Activated naive CD4-positive, alpha-beta T cell treated with anti-CD3 and anti-CD28 coated beads, Interleukin-2, amount 50 U/mL, for 24 hours (primary cell): ENCODE data around the gene TEX53.

Experiments
- H3K27ac Mint-ChIP-seq: one replicate; pipeline ENCODE4 v1.8.0; 2021; ENCODE audit warnings: mild to moderate bottlenecking, mixed read lengths
- H3K27me3 Mint-ChIP-seq: one replicate; pipeline ENCODE4 v1.8.0; 2021; ENCODE audit warnings: mixed read lengths
- H3K36me3 Mint-ChIP-seq: one replicate; pipeline ENCODE4 v1.8.0; 2021; ENCODE audit warnings: mixed read lengths
- H3K4me1 Mint-ChIP-seq: one replicate; pipeline ENCODE4 v1.8.0; 2021; ENCODE audit warnings: mixed read lengths
- H3K4me3 Mint-ChIP-seq: one replicate; pipeline ENCODE4 v1.8.0; 2021; ENCODE audit warnings: mild to moderate bottlenecking, mixed read lengths
- H3K9me3 Mint-ChIP-seq: one replicate; pipeline ENCODE4 v1.8.0; 2021; ENCODE audit warnings: mixed read lengths

TEX53 gene

DNA sequence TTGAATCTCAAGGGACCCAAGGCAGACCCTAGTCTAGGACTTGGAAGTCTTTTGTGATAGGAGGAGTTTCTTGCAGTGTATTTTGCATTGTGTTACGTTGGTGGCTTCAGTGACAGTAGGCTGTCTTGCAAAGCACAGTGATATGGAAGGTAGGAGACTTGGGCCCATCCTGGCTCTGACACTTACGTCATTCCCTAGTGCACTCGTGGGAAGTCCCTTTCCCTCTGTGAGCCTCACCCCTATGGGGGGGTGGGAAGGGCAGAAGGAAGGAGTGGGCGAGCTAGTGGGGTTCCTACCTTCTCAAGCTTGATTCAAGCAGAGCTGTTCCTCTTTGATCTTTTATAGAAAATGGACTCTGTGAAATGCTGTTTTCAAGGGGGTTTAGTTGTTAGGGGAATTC, 9.2 kb upstream of the TEX53 start:
- Mint-ChIP-seq H3K9me3 (no peaks in the 10 kb centered on the region), H3K36me3 (peaks cover 4% of the 10 kb centered on the region), H3K4me1 (peaks cover 14% of the 10 kb centered on the region), H3K27me3 (no peaks in the 10 kb centered on the region), H3K4me3 (no peak overlapping the region), H3K27ac (no peak overlapping the region)

DNA sequence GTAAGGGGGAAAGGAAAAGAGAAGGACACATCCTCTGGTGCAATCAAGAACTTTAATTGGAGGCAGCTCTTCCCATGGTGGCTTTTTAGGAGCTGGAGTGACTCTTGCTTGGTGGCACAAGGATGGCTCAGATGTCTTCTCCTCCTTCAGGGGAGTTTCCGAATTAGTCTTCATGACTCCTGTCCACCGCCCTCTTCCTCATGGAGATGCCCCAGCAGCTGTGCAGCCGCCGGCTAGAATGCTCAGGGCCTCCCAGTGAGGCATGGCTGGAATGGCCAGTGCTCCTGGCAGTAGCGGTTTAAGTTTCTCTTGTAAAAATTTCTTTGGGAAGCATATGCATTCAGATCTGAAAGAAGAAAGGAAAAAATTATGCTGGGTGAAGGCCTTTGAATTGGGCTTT, 8.8 kb upstream of the TEX53 start:
- Mint-ChIP-seq H3K27ac (no peak overlapping the region), H3K4me1 (peaks cover 14% of the 10 kb centered on the region), H3K4me3 (no peak overlapping the region), H3K9me3 (no peaks in the 10 kb centered on the region), H3K36me3 (peaks cover 4% of the 10 kb centered on the region), H3K27me3 (no peaks in the 10 kb centered on the region)

DNA sequence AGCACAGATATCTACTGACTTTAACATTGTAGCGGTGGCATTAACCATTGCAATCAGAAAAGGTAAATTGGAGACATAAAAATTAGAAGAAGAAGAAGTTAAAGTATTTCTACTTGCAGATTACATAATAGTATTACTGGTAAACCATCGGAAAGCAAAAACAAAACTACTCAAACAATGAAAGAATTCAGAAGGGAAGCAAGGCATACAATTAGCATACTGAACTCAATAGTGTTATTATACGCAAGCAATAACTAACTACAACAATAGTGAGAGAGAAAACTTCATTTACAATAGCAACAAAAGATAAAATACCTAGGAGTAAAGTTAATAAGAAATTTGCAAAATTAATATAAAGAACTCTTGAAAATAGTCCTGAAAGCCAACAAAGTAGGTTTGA, 6.6 kb upstream of the TEX53 start:
- Mint-ChIP-seq H3K27ac (peak overlapping the region; percentile 14), H3K36me3 (peaks cover 2% of the 10 kb centered on the region), H3K9me3 (no peaks in the 10 kb centered on the region), H3K4me3 (no peak overlapping the region), H3K4me1 (peaks cover 14% of the 10 kb centered on the region), H3K27me3 (no peaks in the 10 kb centered on the region)

DNA sequence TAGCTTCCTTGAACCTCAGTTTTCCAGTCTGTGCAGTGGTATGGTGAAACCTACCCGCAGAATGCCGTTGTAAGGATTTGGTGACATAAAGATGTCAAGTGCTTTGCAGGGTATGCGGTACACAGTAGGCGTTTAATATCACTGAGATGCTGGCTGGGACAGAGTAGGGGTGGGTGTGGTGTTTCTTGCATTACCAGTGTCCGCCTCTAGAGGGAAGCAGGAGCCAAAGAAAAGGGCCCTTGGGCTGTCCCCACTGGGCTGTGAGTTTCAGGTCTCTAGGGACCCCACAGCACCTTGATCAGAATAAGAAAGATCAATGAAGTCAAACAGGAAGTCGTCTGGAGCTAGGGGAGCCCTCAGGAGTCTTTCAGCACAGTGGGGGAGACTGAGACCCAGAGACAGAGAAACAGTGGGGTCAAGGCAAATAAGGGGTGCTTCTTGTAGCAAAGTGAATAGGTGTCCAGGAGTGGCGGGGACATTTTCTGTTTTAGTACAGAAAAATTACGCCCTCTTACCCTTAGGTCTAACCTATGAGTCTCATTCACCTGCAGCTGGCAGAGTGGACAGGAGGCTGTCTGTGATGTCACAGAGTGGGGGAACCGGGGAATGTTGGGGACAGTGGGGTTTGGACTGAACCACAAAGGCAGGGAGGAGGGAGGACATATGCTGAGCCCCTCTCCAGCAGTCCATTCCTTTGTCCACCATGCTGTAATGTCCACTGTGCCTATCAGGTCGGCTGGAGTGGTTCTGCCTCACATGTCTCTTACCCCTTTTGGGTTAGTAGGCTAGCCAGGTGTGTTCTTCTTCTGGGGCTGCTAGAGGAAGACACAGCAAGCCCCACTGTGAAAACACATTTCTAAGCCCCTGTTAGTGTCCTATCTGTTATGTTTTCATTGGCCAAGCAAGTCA, 4.7 kb upstream of the TEX53 start:
- Mint-ChIP-seq H3K9me3 (no peaks in the 10 kb centered on the region), H3K36me3 (peaks cover 2% of the 10 kb centered on the region), H3K27ac (no peak overlapping the region), H3K4me1 (peaks cover 14% of the 10 kb centered on the region), H3K4me3 (no peak overlapping the region), H3K27me3 (no peaks in the 10 kb centered on the region)

DNA sequence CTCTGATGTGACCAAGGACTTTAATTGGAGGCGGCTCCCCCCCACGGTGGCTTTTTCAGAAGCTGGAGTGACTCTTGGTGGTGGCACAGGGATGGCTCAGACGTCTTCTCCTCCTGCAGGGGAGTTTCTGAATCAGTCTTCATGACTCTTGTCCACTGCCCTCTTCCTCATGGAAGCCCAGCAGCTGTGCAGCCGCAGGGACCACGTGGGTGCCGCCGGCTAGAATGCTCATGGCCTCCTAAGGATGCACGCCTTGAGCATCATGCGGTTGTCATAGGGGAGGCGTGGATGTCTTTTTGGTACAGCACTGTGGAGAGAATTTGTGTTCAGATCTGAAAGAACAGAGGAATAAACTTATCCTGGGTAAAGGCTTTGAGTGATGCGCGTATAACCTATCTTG, 1.3 kb downstream of the TEX53 start:
- H3K36me3 Mint-ChIP-seq = peaks cover 4% of the 10 kb centered on the region
- no peaks in the 10 kb centered on the region for H3K27me3 Mint-ChIP-seq
- no peaks in the 10 kb centered on the region for H3K9me3 Mint-ChIP-seq
- peaks cover 21% of the 10 kb centered on the region for H3K4me1 Mint-ChIP-seq
- H3K4me3 Mint-ChIP-seq = no peak overlapping the region
- no peak overlapping the region for H3K27ac Mint-ChIP-seq

DNA sequence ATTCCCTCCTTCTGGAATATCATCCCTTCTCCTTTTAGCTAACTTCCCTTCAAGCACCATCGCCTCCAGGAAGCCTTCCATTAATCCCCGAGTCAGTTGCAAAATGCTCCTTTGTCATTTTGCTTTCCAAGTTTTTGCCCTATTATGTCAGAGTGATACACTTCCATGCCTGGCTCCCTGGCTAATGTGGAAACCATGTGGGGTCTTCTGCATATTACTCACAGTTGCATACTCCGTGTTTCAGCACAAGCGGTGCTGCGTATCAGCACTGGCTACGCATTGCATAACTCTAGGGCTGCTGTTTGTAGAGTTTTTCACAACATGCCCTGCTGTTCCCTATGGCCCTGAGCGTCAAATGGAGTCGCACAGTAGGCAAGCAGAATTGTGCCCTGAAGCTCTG, 1.9 kb downstream of the TEX53 start:
- Mint-ChIP-seq H3K4me1 (peaks cover 25% of the 10 kb centered on the region), H3K36me3 (peaks cover 4% of the 10 kb centered on the region), H3K4me3 (no peak overlapping the region), H3K27me3 (no peaks in the 10 kb centered on the region), H3K27ac (no peak overlapping the region), H3K9me3 (no peaks in the 10 kb centered on the region)

DNA sequence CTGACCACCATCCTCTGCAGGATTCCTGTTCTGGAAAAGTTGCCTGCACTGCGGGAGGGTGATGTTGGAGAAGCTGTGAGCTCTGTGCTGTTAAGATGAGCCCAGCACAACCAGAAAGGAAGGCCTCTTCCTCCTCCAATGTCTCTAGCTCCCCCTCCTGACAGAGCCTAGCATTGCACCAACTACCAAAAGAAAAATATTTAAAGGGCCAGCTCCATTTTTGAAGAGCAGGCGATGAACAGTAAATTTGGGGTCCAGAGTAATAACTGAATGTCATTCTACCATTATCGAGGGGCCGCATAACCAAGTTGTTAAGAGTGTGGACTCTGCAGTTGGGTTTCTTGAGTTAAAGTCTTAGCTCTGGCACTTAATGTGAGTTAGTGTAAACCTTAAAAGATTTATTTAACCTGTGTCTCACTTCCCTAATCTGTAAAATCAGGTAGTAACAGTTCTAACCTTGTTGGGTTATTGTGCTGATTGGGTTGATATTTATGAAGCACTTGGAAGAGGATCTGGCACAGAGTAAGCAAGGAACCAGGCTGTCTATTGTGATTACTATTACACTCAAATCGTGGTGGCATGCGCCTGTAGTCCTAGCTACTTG, 3.9 kb downstream of the TEX53 start:
- Mint-ChIP-seq H3K9me3 (no peaks in the 10 kb centered on the region), H3K4me3 (no peak overlapping the region), H3K36me3 (peaks cover 6% of the 10 kb centered on the region), H3K4me1 (peaks cover 34% of the 10 kb centered on the region), H3K27me3 (no peaks in the 10 kb centered on the region), H3K27ac (no peak overlapping the region)

DNA sequence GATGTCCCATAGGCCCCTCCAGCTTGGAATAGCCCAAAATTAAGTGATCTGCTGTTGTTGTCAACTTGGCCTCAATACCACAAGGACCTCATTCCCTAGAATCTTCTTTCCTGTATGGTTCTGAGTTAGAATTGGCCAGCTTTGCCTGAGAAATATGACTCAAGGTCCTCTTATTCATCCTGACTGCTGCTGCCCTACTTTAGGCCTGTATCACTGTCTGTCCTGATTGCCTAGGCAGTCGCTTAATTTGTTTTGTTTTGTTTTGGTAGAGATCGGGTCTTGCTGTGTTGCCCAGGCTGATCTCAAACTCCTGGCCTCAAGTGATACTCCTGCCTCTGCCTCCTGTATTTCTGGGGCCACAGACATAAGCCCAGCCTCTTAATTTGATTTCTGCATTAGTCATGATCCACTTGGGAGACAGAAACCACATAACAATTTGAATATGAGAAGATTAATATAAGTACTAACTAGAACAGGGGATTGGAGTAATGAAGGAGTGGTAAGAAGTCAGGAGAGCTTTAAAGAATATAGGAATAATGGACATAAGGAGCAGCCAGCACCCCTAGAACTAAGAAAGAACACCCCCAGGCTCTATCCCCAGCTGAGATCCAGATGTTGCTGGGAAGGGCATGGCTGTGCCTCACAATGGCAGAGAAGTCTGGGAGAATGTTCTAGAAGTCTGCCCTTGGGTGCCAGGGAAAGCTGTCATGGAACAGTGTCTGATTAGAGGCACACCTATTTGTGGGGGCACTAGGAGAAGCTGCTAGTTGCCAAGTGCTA, 4.6 kb downstream of the TEX53 start:
- no peak overlapping the region for H3K4me3 Mint-ChIP-seq
- no peaks in the 10 kb centered on the region for H3K9me3 Mint-ChIP-seq
- peaks cover 8% of the 10 kb centered on the region for H3K36me3 Mint-ChIP-seq
- peak overlapping the region; percentile 2 for H3K27ac Mint-ChIP-seq
- peaks cover 34% of the 10 kb centered on the region for H3K4me1 Mint-ChIP-seq
- no peaks in the 10 kb centered on the region for H3K27me3 Mint-ChIP-seq

DNA sequence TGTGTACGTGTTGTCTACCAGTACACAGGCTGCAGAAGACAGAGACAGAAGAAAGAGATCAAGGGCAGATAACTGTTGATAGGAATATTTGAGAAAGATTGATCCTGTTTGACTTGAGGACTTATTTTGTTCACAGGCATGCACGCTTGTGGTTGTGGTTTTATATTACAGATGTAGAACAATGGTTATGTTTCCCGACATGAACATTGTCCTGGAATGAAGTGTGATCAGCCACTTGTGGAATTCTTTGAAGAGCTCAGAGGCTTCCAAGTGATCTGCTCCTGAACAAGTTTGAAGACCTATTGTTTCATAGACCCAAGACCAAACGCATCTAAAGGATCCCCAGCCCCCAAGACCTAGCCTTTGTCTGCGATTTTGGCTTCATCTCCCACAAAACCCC, 13.7 kb downstream of the TEX53 start:
- peaks cover 6% of the 10 kb centered on the region for H3K4me1 Mint-ChIP-seq
- H3K9me3 Mint-ChIP-seq = no peaks in the 10 kb centered on the region
- H3K27ac Mint-ChIP-seq = no peak overlapping the region
- H3K36me3 Mint-ChIP-seq = peaks cover 36% of the 10 kb centered on the region
- H3K4me3 Mint-ChIP-seq = no peak overlapping the region
- H3K27me3 Mint-ChIP-seq = no peaks in the 10 kb centered on the region

DNA sequence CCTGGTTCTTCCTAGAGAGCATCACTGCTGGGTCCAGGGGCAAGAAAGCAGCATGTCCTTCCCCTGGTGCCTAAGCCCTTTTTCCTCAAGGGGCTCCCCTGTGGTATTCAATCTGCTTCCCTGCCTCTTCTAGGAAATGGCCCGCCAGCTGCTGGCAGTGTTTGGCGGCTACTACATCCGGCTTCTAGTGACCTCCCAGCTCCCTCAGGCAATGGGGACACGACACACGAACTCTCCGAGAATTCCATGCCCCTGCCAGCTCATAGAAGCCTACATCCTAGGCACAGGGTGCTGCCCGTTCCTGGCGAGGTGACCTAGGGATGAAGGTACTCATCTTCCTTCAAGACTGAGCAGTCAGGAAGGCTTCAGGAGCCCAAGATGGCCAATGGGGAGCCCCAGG, 14.6 kb downstream of the TEX53 start:
- H3K4me1 Mint-ChIP-seq = peaks cover 6% of the 10 kb centered on the region
- peaks cover 34% of the 10 kb centered on the region for H3K36me3 Mint-ChIP-seq
- H3K9me3 Mint-ChIP-seq = no peaks in the 10 kb centered on the region
- no peak overlapping the region for H3K27ac Mint-ChIP-seq
- no peaks in the 10 kb centered on the region for H3K27me3 Mint-ChIP-seq
- H3K4me3 Mint-ChIP-seq = no peak overlapping the region

DNA sequence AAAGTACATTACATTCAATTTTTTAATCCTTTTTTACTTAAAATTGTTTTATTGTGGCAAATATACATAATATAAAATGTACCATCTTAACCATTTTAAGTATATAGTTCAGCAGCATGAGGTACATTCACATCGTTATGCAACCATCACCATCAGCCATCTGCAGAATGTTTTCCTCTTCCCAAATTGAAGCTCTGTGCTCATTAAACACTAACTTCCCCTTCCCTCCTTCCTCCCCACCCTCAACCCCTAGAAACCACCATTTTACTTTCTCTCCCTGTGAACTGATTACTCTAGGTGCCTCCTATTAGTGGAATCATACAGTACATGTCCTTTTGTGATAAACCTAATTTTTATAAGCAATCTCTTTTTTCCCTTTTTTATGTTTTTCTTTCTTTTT, 15.6 kb downstream of the TEX53 start:
- peaks cover 29% of the 10 kb centered on the region for H3K36me3 Mint-ChIP-seq

DNA sequence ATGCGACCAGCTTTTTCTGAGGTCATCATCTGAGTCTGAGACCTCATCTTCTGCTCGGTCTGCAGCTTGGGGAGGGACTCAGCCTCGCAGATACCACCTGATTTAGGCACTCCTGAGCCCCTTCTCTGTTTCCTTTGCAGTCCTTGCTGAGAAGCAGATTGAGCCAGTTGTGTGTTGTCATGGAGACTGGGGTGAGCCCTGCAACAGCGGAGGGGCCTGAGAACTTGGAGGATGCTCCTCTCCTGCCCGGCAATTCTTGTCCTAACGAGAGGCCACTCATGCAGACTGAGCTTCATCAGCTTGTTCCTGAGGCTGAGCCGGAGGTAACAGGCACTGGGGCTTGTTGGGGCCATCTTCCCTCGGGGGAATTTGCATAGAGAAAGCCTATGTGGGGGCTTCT, 19.2 kb downstream of the TEX53 start:
- Mint-ChIP-seq H3K4me3 (no peak overlapping the region), H3K4me1 (peaks cover 6% of the 10 kb centered on the region), H3K27me3 (no peaks in the 10 kb centered on the region), H3K9me3 (no peaks in the 10 kb centered on the region), H3K36me3 (peaks cover 15% of the 10 kb centered on the region), H3K27ac (no peak overlapping the region)

More for the DNA sequence above, 15.6 kb downstream of the TEX53 start:
- H3K4me1 Mint-ChIP-seq = peaks cover 6% of the 10 kb centered on the region
- no peaks in the 10 kb centered on the region for H3K9me3 Mint-ChIP-seq
- H3K4me3 Mint-ChIP-seq = peak overlapping the region; percentile 36
- no peaks in the 10 kb centered on the region for H3K27me3 Mint-ChIP-seq
- peak overlapping the region; percentile 87 for H3K27ac Mint-ChIP-seq

DNA sequence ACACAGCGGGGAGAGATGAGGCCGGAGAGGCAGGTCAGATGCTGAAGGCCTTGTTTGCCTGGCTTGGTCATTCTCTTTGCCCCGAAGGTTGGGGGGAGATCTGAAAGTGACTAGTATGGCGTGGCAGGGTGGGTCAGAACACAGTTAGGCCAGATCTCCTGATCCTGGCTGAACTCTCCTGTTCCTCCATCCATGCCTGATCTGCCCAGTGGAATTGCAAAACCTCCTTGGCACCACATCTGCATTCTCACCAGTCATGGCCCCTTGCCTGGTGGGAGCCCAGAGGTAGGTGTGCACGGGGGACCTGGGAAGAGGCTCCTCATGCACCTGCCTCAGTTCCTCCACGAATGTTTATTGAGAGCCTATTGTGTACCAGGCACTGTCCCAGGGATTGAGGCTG, 23.2 kb downstream of the TEX53 start:
- no peak overlapping the region for H3K27ac Mint-ChIP-seq
- no peaks in the 10 kb centered on the region for H3K27me3 Mint-ChIP-seq
- H3K4me3 Mint-ChIP-seq = no peak overlapping the region
- no peaks in the 10 kb centered on the region for H3K9me3 Mint-ChIP-seq
- H3K36me3 Mint-ChIP-seq = peaks cover 11% of the 10 kb centered on the region
- H3K4me1 Mint-ChIP-seq = no peaks in the 10 kb centered on the region

DNA sequence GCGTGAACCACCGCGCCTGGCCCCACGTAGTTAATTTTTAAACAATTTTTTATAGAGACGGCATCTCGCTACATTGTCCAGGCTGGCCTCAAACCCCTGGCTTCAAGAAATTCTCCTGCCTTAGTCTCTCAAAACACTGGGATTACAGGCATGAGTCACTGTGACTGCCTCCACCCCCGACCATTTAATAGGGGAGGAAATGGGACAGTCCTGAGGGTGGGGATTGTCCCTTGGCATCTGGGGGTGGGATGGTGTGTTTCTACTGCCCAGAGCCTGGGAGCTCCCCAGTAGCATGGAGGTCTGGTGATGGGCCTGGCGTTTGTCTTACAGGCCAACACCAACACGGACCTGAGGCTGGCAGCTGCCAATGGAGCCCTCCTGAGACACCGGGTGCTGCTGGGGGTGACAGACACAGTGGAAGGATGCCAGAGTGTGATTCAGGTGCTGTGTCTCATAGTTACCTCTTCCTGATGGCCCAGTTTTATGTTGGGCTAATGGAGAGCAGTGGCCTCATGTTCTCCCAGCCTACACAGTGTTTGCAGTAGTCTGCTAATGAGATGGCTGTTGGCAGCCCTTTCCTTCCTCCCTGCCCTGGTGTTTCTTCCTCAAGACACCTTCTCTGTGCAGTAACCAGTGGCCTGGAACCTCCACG, 24.0 kb downstream of the TEX53 start:
- no peaks in the 10 kb centered on the region for H3K4me1 Mint-ChIP-seq
- no peaks in the 10 kb centered on the region for H3K27me3 Mint-ChIP-seq
- peak overlapping the region; percentile 35 for H3K27ac Mint-ChIP-seq
- H3K36me3 Mint-ChIP-seq = peaks cover 10% of the 10 kb centered on the region
- H3K4me3 Mint-ChIP-seq = no peak overlapping the region
- no peaks in the 10 kb centered on the region for H3K9me3 Mint-ChIP-seq

DNA sequence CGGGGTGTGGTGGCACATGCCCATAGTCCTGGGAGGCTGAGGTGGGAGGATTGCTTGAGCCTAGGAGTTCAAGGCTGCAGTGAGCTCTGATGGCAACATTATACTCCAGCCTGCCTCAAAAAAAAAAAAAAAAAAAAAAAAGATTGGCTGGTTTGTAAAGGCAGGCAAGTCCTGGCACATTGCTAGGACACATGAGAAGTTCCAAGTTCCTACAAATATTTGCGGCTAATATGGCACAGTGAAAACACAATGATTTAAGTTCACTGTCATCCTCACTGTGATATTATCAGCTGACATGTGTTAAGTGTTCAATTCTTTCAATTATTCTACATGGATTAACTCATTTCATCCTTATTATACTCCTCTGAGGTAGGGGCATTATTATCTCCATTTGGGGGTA, 26.4 kb downstream of the TEX53 start:
- Mint-ChIP-seq H3K9me3 (no peaks in the 10 kb centered on the region), H3K4me1 (no peaks in the 10 kb centered on the region), H3K27ac (peak overlapping the region; percentile 57), H3K36me3 (peaks cover 9% of the 10 kb centered on the region), H3K27me3 (no peaks in the 10 kb centered on the region), H3K4me3 (no peak overlapping the region)
